Renal cortical epithelial cell (primary cell): ENCODE data around the gene DPY19L3. TPM values are rescaled to one million over a fixed set of nuclear protein-coding genes. Genes with fewer than 3 reads are reported as not detected.
"Not testable (repeated sequence)": the region's sequence is repeated elsewhere in the genome, so short reads cannot be mapped to it uniquely, and the experiment has no call there.

Experiments used
- DNase-seq: peaks from one replicate; pipeline ENCODE4 v3.0.0-alpha.2; 2011; ENCODE audit warnings: low read depth
- total RNA-seq: library from RNA; depleted of rRNA; stranded (reverse); fragments of >200 nt; gene quantifications from 2 replicates; pipeline ENCODE4 v1.2.3, GENCODE V29; 2014

Gene DPY19L3
- total RNA-seq, 1 donor from 2014 or later: 19.3 TPM

GRCh38 chr19:32396046-32396652 lies 9.4 kb upstream of the DPY19L3 start:
- peak; percentile 25 for DNase-seq

DNA sequence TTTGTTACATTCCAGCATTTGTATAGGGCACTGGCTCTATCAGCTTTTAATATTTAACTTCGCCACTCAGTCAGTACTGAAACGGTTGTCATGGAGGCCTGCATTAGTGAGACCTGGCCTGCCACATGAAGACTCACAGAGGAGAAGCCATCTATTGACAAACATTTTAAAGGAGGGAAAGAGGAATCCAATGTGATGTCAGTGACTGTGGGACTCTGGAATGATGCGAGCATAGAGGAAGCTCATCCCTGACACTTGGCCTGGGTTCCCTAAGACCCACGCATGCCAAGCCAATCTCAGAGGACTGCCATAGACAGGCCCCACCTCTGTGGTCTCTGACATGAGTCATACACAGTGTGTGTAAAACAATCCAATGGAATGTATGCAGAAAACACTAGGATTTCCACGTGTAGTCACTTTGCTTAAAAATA lies 7.9 kb upstream of the DPY19L3 start:
- DNase-seq: peak; percentile 81

- DNase-seq: no peak
Observed at GRCh38 chr19:32401992-32402391, 3.6 kb upstream of the DPY19L3 start.

DNA sequence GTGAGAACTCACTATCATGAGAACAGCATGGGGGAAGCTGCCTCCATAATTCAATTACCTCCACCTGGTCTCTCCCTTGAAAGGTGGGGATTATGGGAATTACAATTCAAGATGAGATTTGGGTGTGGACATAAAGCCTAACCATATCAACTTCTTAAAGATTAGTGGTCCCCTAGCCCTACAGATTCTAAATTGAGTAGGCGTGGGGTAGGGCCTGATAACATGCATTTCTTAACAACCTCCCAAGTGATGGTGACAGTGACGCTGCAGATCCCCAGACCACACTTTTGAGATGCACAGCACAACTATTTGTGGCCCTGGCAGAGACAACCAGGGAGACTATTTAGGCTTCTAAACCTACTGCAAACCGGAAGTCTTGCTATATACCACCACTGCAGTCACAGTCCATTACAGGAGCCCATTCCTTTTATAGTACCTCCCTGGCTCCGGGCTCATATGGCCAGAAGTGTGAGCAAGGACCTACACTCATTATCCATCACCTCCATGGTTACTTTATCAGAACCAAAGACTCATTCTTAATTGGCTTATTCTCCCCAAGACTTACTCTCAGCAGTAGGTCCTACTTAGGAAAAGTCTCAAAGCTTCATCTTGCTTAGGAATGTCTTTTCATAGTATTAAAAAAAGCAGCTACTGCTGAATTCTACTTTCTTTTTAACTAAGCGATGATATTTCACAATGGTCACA lies 2.1 kb upstream of the DPY19L3 start:
- no peak for DNase-seq

- no peak for DNase-seq
Observed at GRCh38 chr19:32404213-32404932, 1.2 kb upstream of the DPY19L3 start.

DNA sequence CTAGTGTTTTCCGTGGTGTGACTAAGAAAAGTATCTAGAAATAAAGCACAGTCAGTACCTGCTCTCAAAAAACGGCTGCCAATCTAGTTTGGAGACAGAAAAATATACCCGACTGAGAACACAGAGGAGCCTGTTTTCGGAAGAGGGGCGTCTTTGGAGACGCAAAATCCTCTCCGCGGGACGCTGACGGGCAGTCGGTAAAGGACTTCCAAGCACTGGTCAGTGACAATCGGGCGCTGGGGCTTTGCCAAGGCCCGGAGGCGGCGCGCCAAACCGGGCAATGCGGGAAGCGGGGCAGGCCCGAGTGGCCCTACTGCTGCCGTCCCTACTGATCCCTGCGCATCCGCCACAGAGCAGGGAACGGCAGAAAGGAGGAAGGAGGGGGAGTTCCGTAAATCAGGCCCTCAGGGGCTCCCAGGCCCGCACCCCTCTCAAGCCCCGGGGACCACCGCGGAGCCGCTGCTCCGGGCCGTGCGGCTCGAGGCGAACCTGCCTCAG lies 588 bp upstream of the DPY19L3 start:
- DNase-seq: no peak

DNA sequence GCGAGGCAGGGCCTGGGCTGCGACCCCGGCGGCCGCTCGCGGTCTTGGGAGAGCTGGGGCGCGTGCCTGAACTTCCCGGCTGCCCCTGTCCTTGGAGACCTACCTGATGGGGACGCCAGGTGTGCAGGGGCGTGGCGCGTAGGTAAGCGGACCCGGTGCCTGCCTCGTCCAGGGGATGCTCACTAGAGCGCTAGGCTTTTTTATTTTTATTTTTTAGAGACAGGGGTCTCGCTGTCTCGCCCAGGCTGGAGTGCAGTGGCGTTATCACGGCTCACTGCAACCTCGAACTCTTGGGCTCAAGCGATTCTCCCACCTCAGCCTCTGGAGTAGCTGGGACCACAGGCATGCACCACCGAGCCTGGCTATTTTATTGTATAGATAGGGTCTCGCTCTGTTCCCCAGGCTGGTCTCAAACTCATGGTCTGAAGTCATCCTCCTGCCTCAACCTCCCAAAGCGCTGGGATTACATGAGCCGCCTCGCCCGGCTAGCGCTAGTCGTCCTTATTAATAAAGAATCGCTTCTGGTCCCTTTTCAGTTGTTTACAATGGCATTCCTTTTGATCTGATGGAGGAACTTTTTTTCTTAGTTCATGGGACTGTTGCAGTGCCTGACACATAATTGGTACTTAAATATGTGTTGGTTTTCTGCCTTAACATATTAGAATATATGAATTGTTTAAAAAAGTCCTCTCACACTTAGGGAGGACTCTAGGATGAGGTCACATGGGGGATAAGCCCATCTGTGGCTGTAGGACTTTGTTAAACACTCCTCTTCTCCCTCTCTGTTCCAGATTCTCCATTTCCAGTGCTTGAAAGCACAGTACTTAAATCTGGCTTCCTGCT lies 812 bp downstream of the DPY19L3 start:
- no peak for DNase-seq

GRCh38 chr19:32407004-32407992 lies 1.7 kb downstream of the DPY19L3 start:
- DNase-seq: peak; percentile 87

DNA sequence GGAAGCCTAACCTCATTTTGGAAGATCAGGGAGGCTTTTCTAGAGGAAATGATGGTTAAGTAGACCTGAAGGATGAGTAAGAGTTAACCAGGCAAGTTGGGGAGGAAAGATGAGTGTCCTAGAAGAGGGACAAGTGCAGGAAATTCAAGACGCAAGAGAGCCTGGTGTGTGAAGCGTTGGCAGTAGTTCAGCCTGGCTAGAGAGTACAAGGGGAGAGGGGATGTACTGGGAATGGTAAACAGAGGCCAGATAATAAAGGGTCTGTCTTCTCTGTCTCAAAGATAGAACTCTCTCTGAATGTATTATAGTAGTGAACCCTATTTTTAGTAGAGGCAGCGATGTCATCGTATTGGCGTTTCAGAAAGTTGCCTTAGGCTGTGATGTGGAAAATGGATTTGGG lies 9.7 kb downstream of the DPY19L3 start:
- DNase-seq: no peak

DNA sequence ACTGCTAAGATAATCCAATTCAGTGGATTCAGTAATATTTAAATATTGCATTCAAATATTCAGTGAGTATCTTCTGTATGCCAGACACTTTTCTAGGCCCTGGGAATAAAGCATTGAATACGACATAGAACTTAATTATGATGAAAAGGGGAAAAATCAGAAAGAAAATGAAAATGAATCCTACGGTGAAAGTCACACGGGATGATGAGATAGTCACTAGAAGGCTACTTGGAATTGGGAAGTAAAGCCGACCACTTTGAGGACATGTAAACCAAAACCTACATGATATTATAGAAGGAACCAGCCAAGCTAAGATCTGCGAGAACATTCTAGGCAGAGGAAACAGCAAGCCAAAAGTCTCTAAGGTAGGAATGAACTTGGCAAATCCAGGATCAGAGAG lies 10.1 kb downstream of the DPY19L3 start:
- no peak for DNase-seq

- DNase-seq: no peak
Observed at GRCh38 chr19:32416749-32417456, 11.3 kb downstream of the DPY19L3 start.

GRCh38 chr19:32418155-32418554 lies 12.6 kb downstream of the DPY19L3 start:
- no peak for DNase-seq

- no peak for DNase-seq
Observed at GRCh38 chr19:32421589-32422361, 16.2 kb downstream of the DPY19L3 start.

- no peak for DNase-seq
Observed at GRCh38 chr19:32422435-32422834, 16.9 kb downstream of the DPY19L3 start.

DNA sequence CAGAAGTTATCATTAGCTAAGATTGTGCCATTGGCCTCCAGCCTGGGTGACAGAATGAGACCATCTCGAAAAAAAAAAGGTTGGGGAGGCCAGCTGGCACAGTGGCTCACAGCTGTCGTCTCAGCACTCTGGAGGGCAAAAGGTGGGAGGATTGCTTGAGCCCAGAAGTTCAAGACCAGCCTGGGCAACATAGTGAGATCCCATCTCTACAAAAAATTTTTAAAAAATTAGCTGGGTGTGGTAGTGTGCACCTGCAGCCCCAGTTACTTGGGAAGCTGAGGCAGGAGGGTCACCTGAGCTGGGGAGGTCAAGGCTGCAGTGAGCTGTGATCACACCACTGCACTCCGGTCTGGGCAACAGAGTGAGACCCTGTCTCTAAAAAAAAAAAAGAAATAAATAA lies 18.4 kb downstream of the DPY19L3 start:
- not testable (repeated sequence) for DNase-seq

GRCh38 chr19:32427536-32427935 lies 22.0 kb downstream of the DPY19L3 start:
- no peak for DNase-seq

DNA sequence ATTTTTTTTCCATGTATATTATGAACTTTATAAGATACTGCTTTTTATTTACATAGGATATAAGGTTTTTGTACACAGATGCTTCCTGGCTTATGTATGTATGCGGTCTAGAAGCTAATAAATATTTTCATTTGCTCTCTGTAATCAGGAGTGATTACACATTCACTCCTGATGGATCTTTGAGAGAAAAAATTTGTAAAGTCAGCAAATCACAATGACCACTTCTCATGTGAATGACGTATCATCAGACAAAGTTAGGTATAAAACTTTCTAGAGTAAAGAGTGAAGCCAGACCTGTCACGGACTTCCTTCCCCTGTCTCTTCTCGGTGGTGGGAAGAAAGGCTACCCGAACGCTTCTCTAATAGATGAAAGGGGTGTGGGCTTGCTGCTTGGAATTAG lies 31.1 kb downstream of the DPY19L3 start:
- DNase-seq: no peak

- DNase-seq: no peak
Observed at GRCh38 chr19:32437096-32437495, 31.5 kb downstream of the DPY19L3 start.

- no peak for DNase-seq
Observed at GRCh38 chr19:32438751-32439150, 33.2 kb downstream of the DPY19L3 start.
